GM19372 (cell line): Measurements from ENCODE around the gene PGBD5.

Experiments
- ATAC-seq: cut with Tn5 transposase; IDR thresholded peaks from one replicate; pipeline ENCODE4 v1.9.1; 2021; ENCODE audit warnings: mild to moderate bottlenecking, low read depth, moderate library complexity; ENCODE audit not compliant: unreplicated experiment

Gene PGBD5

DNA sequence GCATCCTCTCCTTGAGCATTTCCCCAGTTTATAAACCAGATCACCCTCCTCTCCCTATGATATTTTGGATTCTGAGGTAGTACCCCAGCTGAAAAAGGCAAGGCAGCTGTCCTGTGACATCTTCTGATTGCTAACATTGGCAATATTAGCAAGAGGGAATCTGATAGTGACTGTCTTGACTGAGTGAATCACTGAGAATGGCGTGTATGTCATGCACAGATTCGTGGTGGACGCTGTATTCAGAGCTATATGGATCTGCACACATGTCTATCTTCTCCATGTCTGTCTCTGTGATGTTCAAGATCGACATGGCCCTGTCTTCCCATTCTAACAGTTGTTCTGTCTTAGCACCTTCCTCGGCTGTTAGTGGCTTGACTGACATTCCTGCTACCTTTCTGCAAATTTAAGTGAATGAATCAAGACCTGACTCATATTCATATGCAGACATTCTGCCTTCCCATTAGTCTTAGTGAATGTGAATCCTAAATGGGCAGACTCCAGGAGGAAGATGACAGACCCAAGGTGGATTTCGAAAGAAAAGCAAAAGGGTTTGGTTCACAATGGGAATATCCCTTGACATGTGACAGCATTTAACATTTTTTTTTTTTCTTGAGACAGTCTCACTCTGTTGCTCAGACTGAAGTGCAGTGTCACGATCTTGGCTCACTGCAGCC, 97.7 kb downstream of the PGBD5 start:
- ATAC-seq, result no peak

- ATAC-seq, result no peak
Observed at GRCh38 chr1:230327892-230328284, 98.2 kb downstream of the PGBD5 start.

- no peak for ATAC-seq
Observed at GRCh38 chr1:230326971-230327891, 98.9 kb downstream of the PGBD5 start.

- no peak for ATAC-seq
Observed at GRCh38 chr1:230323686-230324085, 102.4 kb downstream of the PGBD5 start.

DNA sequence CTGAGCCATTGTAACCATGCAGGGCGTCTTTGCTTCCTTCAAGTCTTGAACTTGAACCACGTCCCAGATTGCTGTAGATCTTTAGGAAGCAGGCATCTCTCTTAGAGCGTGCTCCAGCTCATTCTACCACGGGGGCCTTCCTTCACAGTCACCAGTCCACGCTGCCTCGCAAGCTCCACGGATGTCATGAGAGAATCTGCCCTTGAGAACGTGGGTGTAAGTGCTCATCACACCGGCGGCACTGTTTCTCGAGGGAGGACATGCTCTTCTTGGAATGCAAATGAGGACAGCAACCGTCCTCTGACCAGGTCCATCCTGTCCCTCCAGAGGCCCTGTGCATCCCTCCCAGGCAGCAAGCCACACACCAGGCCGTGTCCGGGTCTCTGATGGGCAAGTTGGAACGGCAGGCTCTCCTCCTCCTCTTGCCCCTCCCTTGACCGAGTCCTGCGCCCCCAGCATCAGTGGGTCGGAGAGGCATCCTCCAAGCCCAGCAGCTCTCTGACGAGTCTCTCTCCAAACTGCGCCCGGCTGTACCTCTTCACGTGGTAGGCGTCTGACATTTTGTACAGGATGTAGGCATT, 103.1 kb downstream of the PGBD5 start:
- ATAC-seq, result no peak

DNA sequence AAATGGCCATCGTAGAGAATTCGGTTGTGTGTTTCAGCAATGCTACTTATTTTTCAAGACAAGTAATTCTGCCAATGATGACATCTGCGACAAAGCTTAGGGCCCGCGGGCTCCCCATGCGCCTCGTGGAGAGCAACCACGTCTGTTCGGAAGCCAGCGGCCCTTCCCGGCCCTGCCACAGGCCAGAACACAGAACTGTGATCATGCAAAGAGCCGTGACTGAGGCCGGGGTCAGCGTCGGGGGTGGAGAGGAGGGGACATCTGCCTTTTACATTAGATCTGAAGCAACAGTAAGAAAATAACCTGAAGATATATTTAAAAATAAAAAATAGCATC, 103.7 kb downstream of the PGBD5 start:
- no peak for ATAC-seq

- ATAC-seq, result no peak
Observed at GRCh38 chr1:230321741-230322420, 104.3 kb downstream of the PGBD5 start.

DNA sequence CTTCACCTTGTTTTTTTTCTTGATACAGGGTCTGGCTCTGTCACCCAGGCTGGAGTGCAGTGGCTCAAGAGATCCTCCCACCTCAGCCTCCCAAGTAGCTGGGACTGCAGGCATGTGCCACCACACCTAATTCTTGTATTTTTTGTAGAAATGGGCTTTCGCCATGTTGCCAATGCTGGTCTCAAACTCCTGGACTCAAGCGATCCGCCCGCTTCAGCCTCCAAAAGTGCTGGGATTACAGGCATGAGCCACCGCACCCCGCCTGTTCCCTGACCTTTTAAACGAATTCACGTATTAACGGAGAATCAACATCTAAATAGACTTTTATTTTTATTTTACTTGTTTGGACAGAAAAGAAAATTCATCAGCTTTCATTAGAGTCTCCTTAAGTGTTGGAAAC, 104.8 kb downstream of the PGBD5 start:
- ATAC-seq, result no peak

DNA sequence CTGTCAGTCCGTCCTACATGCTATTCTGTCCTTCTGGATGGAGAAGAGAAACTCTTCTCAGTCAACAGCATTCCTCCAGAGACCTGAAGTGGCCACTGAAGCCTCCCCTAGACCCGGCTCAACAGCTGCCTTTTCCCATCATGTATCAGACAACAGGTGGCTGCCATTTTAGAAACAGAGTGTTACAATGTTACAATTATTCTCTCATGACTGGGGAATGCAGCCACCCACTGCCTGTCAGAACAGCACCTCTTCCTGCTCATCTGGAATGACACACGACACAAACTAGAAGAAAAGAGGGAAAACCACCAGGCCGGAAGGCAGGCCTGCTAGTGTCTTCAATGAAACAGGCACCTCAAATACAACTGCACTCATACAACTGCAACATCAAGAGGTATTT, 105.3 kb downstream of the PGBD5 start:
- no peak for ATAC-seq

- no peak for ATAC-seq
Observed at GRCh38 chr1:230319014-230319747, 107.0 kb downstream of the PGBD5 start.

- ATAC-seq, result no peak
Observed at GRCh38 chr1:230317823-230318819, 108.0 kb downstream of the PGBD5 start.

DNA sequence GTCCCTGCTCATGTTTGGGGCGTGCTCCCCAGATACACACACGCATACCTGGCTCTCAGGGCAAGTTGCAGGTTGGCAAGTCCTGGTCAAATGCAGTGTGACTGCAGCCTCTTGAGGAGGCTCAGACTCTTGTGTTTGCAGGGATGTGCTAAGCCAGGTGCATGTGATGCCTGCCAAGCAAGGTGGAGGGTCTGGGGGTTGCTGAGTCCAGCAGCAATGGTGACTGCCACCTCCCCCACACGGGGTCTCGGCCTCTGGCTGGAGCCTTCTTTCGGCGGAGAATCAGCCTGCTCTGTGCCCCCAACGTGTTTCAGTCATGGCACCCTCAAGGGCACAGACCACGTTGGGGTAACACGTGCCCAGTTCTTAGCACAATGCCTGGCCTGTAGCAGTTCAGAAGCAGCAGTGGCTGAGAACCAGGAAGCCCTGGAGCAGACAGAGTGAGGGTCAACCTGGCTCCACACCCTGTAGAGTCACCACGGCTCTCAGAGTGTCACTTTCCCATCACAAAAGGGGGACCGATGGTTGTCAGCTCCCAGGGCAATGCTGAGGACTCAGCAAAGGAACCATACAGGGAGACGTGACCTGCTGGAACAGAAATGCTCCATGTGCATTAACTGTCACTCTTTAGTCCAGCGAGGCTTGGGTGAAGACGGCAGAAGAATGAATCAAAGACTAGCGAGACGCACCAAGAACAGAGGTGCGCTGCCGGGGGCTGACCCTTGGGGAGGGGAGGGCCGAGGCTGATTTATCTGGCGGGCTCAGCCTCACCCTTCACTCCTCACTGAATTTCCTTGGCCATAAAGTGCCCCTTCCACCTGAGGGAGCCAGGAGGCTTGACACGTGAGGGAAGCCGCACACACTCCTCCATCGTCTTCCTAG, 109.0 kb downstream of the PGBD5 start:
- ATAC-seq, result no peak

DNA sequence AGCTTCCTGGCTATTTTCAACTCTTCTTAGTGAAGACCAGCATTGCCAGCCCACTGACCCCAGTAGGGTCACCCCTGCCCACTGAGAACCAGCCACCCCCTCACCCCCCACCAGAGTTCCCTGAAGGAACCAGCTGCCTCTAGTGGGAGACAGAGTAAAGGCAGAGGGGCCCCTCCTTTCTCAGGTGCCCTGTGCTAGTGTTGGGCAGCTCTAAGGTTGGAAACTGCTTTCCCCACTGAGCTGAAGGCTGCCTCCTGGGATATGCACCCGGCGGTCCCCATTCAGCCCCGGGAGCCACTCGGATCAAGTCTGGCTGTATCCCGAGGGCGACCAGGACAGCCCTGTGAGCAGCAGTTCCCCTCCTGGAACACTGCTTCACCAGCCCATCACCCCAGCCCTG, 111.0 kb downstream of the PGBD5 start:
- ATAC-seq, result no peak

DNA sequence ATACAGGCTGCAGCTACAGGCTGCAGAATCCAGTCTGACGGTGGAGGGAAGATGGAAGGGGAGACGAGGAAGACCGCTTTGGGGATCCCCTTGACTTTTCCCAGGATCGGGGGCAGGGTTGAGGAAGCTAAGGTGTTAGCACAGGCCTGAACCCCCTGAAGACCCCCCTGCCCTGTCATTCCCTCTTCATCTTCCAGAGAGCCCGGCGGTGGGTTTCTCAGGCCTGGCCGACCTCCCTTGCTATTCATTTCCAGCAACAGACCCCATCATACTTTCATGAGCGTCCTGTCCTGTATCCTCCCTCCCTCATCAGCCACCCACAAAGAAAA, 112.0 kb downstream of the PGBD5 start:
- no peak for ATAC-seq

GRCh38 chr1:230313453-230314141, 112.5 kb downstream of the PGBD5 start:
- ATAC-seq, result no peak

DNA sequence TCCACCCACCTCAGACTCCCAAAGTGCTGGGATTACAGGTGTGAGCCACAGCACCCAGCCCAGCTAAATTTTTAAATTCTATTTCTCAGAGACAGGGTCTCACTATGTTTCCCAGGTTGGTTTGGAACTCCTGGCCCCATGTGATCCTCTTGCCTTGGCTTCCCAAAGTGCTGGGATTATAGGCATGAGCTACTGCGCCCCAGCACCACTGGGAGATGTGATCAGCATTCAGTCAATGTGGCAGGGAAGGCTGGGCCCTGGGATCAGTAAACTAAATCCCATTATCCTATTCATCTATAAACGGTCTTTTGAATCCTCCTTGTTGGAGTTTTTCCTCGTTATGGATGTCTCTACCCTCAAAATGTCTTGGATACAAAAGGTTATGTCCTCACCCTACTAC, 113.5 kb downstream of the PGBD5 start:
- ATAC-seq, result no peak

- no peak for ATAC-seq
Observed at GRCh38 chr1:230310381-230311163, 115.6 kb downstream of the PGBD5 start.
